ENCODE results near the gene TMEM63C. TPM values are rescaled to one million over a fixed set of nuclear protein-coding genes. Genes with fewer than 3 reads are reported as not detected.

Gene TMEM63C
- total RNA-seq, 1 experiment from 2014 or later = 0.13 TPM

GRCh38 chr14:77133720-77134338 lies 47.8 kb upstream of the TMEM63C start:
- TF ChIP-seq CTCF (conservative IDR thresholded peaks at IDR 0.05; ENCODE audit: low read depth, low read length) (no peak), EZH2 (IDR thresholded peaks at IDR 0.05; ENCODE audit: borderline replicate concordance, low read depth, low read length, poor library complexity, severe bottlenecking) (no peak)
- Histone ChIP-seq H3K27me3 (replicated peaks; ENCODE audit: insufficient read depth, low read depth, low read length, poor library complexity) (peaks cover 34% of the 10 kb centered on the region), H3K36me3 (ENCODE audit: insufficient read depth, low read length, poor library complexity, severe bottlenecking) (no peaks in the 10 kb centered on the region), H3K27ac (ENCODE audit: low read depth, low read length, poor library complexity, severe bottlenecking) (no peak overlapping the region), H3K4me1 (ENCODE audit: insufficient read depth, low read length, poor library complexity, severe bottlenecking) (no peaks in the 10 kb centered on the region), H3K4me3 (ENCODE audit: low read depth, low read length, poor library complexity, severe bottlenecking) (no peak overlapping the region), H3K9me3 (ENCODE audit: low read depth, low read length, poor library complexity, severe bottlenecking) (no peaks in the 10 kb centered on the region)
- POLR2A ChIA-PET (ENCODE audit: low non-redundant PET) = no interaction called here
- DNase-seq (ENCODE audit: low spot score) = peak; percentile 88
- intact Hi-C loops (cut with micrococcal nuclease; ENCODE audit: unreplicated experiment) = no loop called here
- CTCF ChIA-PET = interaction anchor here (0.6 to 1.2 kb wide), 3 partner anchors 9 to 331 kb away, joined by 3 to 8 read pairs (median 4); no protein-coding TSS in a partner anchor
- BruUV-seq (replicated peaks) = no TSS peak

GRCh38 chr14:77139022-77139421 lies 42.6 kb upstream of the TMEM63C start:
- peaks cover 6% of the 10 kb centered on the region for H3K4me1 ChIP-seq (ENCODE audit: insufficient read depth, low read length, poor library complexity, severe bottlenecking)
- ChIA-PET POLR2A (ENCODE audit: low non-redundant PET) (no interaction called here), CTCF (no interaction called here)
- H3K36me3 ChIP-seq (ENCODE audit: insufficient read depth, low read length, poor library complexity, severe bottlenecking) = no peaks in the 10 kb centered on the region
- H3K27me3 ChIP-seq (replicated peaks; ENCODE audit: insufficient read depth, low read depth, low read length, poor library complexity) = peaks cover 52% of the 10 kb centered on the region
- BruUV-seq (replicated peaks) = no TSS peak
- TF ChIP-seq CTCF (conservative IDR thresholded peaks at IDR 0.05; ENCODE audit: low read depth, low read length) (no peak), EZH2 (IDR thresholded peaks at IDR 0.05; ENCODE audit: borderline replicate concordance, low read depth, low read length, poor library complexity, severe bottlenecking) (no peak)
- intact Hi-C loops (cut with micrococcal nuclease; ENCODE audit: unreplicated experiment) = no loop called here
- DNase-seq (ENCODE audit: low spot score) = no peak
- H3K9me3 ChIP-seq (ENCODE audit: low read depth, low read length, poor library complexity, severe bottlenecking) = no peaks in the 10 kb centered on the region
- H3K27ac ChIP-seq (ENCODE audit: low read depth, low read length, poor library complexity, severe bottlenecking) = no peak overlapping the region
- H3K4me3 ChIP-seq (ENCODE audit: low read depth, low read length, poor library complexity, severe bottlenecking) = no peak overlapping the region

- TF ChIP-seq CTCF (conservative IDR thresholded peaks at IDR 0.05; ENCODE audit: low read depth, low read length) (peak; percentile 80), EZH2 (IDR thresholded peaks at IDR 0.05; ENCODE audit: borderline replicate concordance, low read depth, low read length, poor library complexity, severe bottlenecking) (no peak)
- peaks cover 6% of the 10 kb centered on the region for H3K4me1 ChIP-seq (ENCODE audit: insufficient read depth, low read length, poor library complexity, severe bottlenecking)
- H3K27ac ChIP-seq (ENCODE audit: low read depth, low read length, poor library complexity, severe bottlenecking) = no peak overlapping the region
- POLR2A ChIA-PET (ENCODE audit: low non-redundant PET) = no interaction called here
- peaks cover 53% of the 10 kb centered on the region for H3K27me3 ChIP-seq (replicated peaks; ENCODE audit: insufficient read depth, low read depth, low read length, poor library complexity)
- no TSS peak for BruUV-seq (replicated peaks)
- H3K36me3 ChIP-seq (ENCODE audit: insufficient read depth, low read length, poor library complexity, severe bottlenecking) = no peaks in the 10 kb centered on the region
- CTCF ChIA-PET = interaction anchor here (0.6 to 1.5 kb wide), 6 partner anchors 10 to 176 kb away, joined by 3 to 11 read pairs (median 4); no protein-coding TSS in a partner anchor
- intact Hi-C loops (cut with micrococcal nuclease; ENCODE audit: unreplicated experiment) = no loop called here
- H3K9me3 ChIP-seq (ENCODE audit: low read depth, low read length, poor library complexity, severe bottlenecking) = no peaks in the 10 kb centered on the region
- peak; percentile 72 for DNase-seq (ENCODE audit: low spot score)
- H3K4me3 ChIP-seq (ENCODE audit: low read depth, low read length, poor library complexity, severe bottlenecking) = peak overlapping the region; percentile 42
Observed at GRCh38 chr14:77139540-77140358, 41.8 kb upstream of the TMEM63C start.

All from A673 (cell line).